Astrocyte of the spinal cord (primary cell): ENCODE results near the gene LDLRAD3.

ENCODE experiments used
- DNase-seq: peaks from one replicate; pipeline ENCODE4 v3.0.0; 2011; ENCODE audit warnings: low read depth, low spot score
- H3K4me3 ChIP-seq: 2 replicates; pipeline ENCODE4 v1.5.1; 2011; ENCODE audit warnings: low read depth, mild to moderate bottlenecking, low read length, moderate library complexity
- in situ Hi-C: cut with HindIII; loops from 2 replicates; pipeline ENCODE4 v1.10.0; 2017; ENCODE audit warnings: low sequenced_read_pairs
- TF ChIP-seq, protein P1 (sequence below): IDR thresholded peaks from 2 replicates; pipeline ENCODE4 v1.5.1; 2012; ENCODE audit warnings: low read depth, mild to moderate bottlenecking, low read length, inconsistent platforms

The LDLRAD3 gene

DNA sequence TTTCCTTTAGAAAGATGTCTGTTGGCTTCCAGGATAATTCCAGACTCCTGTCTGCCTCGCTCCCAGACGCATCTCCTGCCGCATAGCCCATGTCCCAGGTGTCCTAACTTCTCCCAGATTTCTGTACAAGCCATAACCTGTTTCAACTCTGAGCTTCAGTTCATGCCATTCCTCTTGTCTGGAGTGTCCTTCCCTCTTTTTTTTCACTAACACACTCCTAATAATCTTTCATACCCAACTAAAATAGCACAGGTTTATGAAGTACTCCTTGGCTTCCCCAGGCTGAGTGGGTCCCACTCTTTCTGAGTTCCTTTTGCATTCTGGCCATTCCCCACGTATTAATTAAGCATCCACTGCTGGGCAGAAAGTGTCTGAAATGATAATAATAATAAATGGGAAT lies 123.0 kb downstream of the LDLRAD3 start:
- TF ChIP-seq, protein P1, sequence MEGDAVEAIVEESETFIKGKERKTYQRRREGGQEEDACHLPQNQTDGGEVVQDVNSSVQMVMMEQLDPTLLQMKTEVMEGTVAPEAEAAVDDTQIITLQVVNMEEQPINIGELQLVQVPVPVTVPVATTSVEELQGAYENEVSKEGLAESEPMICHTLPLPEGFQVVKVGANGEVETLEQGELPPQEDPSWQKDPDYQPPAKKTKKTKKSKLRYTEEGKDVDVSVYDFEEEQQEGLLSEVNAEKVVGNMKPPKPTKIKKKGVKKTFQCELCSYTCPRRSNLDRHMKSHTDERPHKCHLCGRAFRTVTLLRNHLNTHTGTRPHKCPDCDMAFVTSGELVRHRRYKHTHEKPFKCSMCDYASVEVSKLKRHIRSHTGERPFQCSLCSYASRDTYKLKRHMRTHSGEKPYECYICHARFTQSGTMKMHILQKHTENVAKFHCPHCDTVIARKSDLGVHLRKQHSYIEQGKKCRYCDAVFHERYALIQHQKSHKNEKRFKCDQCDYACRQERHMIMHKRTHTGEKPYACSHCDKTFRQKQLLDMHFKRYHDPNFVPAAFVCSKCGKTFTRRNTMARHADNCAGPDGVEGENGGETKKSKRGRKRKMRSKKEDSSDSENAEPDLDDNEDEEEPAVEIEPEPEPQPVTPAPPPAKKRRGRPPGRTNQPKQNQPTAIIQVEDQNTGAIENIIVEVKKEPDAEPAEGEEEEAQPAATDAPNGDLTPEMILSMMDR: no peak
- in situ Hi-C loops: no loop called here
- DNase-seq: no peak
- H3K4me3 ChIP-seq: no peak overlapping the region

DNA sequence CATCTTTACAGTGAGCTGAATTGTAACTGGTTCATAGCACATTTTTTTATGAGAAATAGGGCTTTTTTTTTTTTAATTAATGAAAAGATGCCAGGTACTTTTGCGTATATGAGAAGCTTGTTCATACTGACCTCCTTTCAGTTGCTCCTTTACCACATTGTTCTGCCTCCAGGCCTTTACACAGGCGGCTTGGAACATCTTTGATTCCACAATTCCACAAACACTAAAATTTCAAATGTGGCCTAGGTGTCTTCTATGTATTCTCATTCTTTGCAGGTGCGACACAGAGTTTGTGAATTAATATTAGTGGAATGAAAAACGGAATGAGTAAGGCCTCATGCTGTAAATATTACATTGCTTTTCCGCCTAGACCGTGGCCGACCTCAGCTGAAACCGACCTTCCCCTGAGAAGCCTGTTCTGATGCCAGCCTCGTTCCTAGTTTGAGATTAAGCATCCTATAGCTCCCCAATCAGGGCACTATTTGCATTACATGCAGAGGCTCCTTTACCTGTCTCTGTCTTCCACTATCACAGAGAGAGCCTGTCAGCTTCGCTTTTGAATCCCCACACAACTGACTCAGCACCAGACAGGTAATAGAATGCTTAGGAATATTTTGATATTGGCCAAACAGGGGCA lies 125.8 kb downstream of the LDLRAD3 start:
- in situ Hi-C loops: no loop called here
- TF ChIP-seq, protein P1: no peak

DNA sequence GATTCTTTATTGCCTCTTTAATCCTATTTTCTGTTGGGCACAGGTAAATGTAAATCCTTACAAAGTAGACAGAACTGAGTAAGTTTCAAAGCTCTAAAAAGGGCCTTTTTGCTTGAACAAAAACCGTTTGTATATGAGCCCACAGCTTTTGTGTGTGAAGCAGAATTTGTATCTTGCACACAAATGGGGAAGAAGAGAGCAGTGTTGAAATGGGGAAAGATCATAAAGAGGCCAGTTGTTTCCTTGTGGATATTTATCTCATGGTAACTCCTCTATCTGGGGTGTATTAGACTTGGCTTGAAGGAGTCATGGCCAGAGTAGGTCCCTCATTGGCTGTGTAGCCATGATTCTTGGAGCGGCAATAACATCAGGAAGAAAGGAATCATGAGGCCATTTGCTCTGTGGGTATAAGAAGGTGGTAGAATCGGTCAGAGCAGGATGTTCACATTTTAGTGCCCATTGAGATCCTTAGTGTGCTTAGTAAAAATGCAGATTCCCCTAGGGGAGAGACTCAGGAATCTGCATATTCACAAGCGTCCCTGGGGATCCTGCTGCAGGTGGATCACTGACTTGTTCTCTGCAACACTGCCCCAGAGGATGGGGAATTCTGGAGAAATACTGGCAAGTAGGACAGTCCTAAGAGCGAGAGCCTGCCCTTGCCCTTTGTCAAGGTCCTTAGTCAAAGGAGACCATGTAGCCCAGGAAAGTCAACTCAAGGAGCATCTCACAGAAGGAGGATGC lies 126.5 kb downstream of the LDLRAD3 start:
- DNase-seq: no peak
- H3K4me3 ChIP-seq: no peak overlapping the region
- TF ChIP-seq, protein P1: no peak
- in situ Hi-C loops: no loop called here

More for the DNA sequence above, 125.8 kb downstream of the LDLRAD3 start:
- H3K4me3 ChIP-seq: no peak overlapping the region
- DNase-seq: no peak

DNA sequence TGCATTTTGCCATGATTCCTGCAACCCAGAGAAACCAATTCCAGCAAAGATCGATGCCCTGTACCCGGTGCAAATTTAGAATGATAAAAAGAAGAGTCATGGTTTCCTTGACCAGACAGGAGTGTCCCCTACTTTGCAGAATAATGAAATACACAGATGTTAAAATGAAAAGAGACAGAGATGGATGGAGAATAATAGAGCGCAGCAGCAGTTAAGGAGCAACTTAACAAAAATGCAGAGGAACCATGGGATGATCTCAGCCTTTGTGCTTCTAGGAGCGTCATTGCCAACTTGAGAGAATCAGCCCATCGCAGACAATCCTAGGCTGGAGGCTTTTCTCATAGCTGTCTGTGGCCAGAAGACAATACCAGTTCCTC lies 127.1 kb downstream of the LDLRAD3 start:
- DNase-seq: no peak
- no peak overlapping the region for H3K4me3 ChIP-seq
- TF ChIP-seq, protein P1: no peak
- in situ Hi-C loops: no loop called here

DNA sequence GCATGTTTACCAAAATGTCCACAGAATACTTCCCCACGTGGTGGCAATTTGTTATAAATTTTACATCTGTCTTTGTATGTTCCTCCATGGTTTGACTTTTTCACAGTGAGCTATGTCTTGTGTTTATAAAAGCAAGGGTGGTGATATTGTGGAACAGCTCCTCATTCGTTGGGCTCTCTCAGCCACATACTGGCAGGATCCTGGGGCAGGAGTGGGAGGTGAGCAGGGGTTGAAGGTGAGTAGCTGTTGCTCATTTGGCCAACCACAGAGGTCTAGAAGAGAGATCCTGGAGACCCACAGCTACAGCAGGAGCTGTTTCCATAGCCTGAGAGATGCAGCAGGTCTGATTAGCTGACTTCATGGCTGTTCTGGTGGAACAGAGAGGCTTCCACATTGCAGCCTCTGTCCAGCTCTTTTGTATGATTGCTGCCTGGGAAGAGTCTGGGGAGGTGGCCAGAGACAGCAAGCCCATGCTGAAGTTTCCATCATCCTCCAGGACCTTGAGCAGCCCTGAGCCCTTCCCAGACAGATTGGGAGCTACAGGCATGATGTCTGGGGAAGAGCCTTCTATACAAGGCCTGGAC lies 128.1 kb downstream of the LDLRAD3 start:
- H3K4me3 ChIP-seq: no peak overlapping the region
- in situ Hi-C loops: no loop called here
- TF ChIP-seq, protein P1: no peak
- DNase-seq: no peak

DNA sequence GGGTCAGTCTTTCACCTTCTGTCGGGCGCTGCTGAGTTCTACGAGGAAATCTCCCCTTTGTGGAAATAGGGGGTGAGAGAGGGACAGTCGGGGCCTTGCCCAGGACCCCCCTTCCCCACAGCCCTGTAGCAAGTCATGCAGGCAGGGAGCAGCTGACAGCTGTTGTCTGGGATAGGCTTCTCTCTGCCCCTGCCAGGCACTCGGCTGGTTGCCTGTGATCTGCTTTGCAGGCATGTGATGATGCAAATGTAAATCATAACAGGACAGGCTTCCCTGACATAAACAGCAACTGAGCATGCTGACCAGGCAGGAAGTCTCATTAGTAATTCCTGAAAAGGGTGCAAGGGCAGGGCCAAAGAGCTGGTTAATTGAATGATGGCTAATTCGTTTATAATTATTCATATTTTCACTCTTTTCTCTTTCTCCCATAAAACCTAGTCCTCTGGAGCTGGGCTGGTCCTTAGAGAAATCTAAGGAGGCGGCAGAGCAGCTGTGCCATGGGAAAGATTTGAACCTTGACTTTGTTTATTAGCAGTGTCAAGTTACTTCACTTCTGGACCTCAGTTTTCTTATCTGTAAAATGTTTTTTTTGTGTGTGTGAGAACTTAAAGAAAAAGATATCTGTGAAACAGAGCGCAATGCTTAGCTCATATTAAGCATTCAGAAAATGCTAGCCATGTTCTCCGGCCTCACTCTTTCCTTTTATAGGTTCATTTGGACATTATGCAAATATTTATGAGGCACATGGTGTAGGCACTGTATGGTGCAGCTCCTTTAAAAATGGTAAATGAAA lies 129.7 kb downstream of the LDLRAD3 start:
- in situ Hi-C loops: no loop called here
- TF ChIP-seq, protein P1: no peak
- DNase-seq: peak; percentile 74
- no peak overlapping the region for H3K4me3 ChIP-seq
